ENCODE results near the gene FBN1. TPM values are rescaled to one million over a fixed set of nuclear protein-coding genes. Genes with fewer than 3 reads are reported as not detected.

FBN1 gene
- total RNA-seq, 1 experiment from 2014 or later, result 5.2 TPM

DNA sequence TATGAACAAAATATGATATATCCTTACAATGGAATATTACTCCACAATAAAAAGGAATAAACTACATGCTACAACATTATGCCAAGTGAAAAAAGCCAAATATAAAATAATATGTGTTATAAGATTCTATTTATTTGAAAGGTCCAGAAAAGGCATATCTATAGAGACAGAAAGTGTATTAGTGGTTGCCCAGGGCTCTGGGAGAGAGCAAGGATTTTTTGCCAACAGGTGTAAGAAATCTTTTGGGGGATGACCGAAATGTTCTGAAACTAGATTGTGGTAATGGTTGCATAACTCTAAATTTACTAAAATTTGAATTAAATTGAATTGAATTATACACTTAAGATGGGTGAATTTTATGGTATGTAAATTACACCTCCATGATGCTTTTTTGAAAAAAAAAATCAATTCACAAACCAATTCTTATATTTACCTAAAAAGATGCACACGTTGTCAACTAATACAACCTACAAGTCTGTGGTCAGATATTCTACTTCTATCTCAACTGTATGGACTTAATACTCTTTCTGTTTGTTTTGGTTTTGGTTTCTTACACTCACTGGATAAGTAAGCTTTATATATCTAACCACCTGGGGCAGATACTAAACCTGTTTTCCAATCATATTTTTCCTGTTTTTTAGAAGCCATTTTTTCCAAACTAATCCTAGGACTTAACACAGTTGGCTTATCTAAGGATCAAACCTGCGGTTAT lies 75.8 kb downstream of the FBN1 start (continued):
- TF ChIP-seq, protein P1, sequence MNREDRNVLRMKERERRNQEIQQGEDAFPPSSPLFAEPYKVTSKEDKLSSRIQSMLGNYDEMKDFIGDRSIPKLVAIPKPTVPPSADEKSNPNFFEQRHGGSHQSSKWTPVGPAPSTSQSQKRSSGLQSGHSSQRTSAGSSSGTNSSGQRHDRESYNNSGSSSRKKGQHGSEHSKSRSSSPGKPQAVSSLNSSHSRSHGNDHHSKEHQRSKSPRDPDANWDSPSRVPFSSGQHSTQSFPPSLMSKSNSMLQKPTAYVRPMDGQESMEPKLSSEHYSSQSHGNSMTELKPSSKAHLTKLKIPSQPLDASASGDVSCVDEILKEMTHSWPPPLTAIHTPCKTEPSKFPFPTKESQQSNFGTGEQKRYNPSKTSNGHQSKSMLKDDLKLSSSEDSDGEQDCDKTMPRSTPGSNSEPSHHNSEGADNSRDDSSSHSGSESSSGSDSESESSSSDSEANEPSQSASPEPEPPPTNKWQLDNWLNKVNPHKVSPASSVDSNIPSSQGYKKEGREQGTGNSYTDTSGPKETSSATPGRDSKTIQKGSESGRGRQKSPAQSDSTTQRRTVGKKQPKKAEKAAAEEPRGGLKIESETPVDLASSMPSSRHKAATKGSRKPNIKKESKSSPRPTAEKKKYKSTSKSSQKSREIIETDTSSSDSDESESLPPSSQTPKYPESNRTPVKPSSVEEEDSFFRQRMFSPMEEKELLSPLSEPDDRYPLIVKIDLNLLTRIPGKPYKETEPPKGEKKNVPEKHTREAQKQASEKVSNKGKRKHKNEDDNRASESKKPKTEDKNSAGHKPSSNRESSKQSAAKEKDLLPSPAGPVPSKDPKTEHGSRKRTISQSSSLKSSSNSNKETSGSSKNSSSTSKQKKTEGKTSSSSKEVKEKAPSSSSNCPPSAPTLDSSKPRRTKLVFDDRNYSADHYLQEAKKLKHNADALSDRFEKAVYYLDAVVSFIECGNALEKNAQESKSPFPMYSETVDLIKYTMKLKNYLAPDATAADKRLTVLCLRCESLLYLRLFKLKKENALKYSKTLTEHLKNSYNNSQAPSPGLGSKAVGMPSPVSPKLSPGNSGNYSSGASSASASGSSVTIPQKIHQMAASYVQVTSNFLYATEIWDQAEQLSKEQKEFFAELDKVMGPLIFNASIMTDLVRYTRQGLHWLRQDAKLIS (CRISPR knock-in tag; IDR thresholded peaks at IDR 0.05; ENCODE audit: borderline replicate concordance), result no peak
- TF ChIP-seq JUN (CRISPR knock-in tag; IDR thresholded peaks at IDR 0.05) (no peak), CBFB (CRISPR knock-in tag; IDR thresholded peaks at IDR 0.05; ENCODE audit: low read depth) (no peak), ZNF416 (CRISPR knock-in tag; IDR thresholded peaks at IDR 0.05) (no peak), ATF3 (CRISPR knock-in tag; conservative IDR thresholded peaks at IDR 0.05) (no peak), CTCF (IDR thresholded peaks at IDR 0.05) (no peak), ZNF423 (CRISPR knock-in tag; IDR thresholded peaks at IDR 0.05) (no peak), ZNF263 (CRISPR knock-in tag; IDR thresholded peaks at IDR 0.05; ENCODE audit: low read depth) (no peak), HMGA2 (CRISPR knock-in tag; IDR thresholded peaks at IDR 0.05) (no peak)

DNA sequence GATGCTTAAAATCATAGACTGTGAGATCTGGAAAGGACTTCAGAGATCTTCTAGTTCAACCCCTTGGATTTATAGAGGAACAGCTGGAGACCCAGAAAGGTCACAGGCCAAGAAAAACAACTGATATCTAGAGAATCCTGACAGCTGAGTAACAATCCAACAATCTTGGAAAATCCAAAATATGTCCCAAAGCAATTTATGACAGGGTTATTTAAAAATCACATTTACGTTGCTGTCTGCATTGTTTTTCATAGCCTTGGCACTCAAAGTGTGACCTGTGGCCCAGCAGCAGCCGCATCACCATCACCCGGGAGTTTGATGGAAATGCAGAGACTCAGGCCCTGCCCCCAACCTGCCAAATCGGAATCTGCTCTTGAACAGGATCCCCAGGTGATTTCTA lies 78.8 kb downstream of the FBN1 start:
- DNase-seq (ENCODE audit: low spot score), result no peak
- Mint-ChIP-seq H3K27ac (no peak overlapping the region), H3K9me3 (peaks cover 8% of the 10 kb centered on the region; the same call in 1 of the 2 replicates), H3K27me3 (ENCODE audit: low read depth) (no peaks in the 10 kb centered on the region), H3K4me1 (peaks cover 2% of the 10 kb centered on the region; the same call in 1 of the 2 replicates), H3K4me3 (no peak overlapping the region), H3K36me3 (no peaks in the 10 kb centered on the region)
- ChIA-PET CTCF (no interaction called here), POLR2A (no interaction called here)
- ATAC-seq, result 0 out of 2 replicates have a peak, but pooled peaks have one; percentile 26
- TF ChIP-seq HMGXB4 (CRISPR knock-in tag; IDR thresholded peaks at IDR 0.05) (no peak), SMAD4 (CRISPR knock-in tag; IDR thresholded peaks at IDR 0.05) (no peak), MLX (CRISPR knock-in tag; IDR thresholded peaks at IDR 0.05) (no peak), GRHL2 (CRISPR knock-in tag; IDR thresholded peaks at IDR 0.05; ENCODE audit: insufficient replicate concordance, severe bottlenecking) (no peak), SMAD3 (CRISPR knock-in tag; IDR thresholded peaks at IDR 0.05; ENCODE audit: borderline replicate concordance) (no peak), NFATC4 (CRISPR knock-in tag; IDR thresholded peaks at IDR 0.05) (no peak), TEAD4 (CRISPR knock-in tag; IDR thresholded peaks at IDR 0.05) (no peak), KAT7 (CRISPR knock-in tag; IDR thresholded peaks at IDR 0.05; ENCODE audit: borderline replicate concordance) (no peak), IRF2 (CRISPR knock-in tag; IDR thresholded peaks at IDR 0.05; ENCODE audit: borderline replicate concordance, low read depth) (no peak)
- TF ChIP-seq, protein P2, sequence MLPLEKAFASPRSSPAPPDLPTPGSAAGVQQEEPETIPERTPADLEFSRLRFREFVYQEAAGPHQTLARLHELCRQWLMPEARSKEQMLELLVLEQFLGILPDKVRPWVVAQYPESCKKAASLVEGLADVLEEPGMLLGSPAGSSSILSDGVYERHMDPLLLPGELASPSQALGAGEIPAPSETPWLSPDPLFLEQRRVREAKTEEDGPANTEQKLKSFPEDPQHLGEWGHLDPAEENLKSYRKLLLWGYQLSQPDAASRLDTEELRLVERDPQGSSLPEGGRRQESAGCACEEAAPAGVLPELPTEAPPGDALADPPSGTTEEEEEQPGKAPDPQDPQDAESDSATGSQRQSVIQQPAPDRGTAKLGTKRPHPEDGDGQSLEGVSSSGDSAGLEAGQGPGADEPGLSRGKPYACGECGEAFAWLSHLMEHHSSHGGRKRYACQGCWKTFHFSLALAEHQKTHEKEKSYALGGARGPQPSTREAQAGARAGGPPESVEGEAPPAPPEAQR (CRISPR knock-in tag; IDR thresholded peaks at IDR 0.05), result no peak
- TF ChIP-seq, protein P3, sequence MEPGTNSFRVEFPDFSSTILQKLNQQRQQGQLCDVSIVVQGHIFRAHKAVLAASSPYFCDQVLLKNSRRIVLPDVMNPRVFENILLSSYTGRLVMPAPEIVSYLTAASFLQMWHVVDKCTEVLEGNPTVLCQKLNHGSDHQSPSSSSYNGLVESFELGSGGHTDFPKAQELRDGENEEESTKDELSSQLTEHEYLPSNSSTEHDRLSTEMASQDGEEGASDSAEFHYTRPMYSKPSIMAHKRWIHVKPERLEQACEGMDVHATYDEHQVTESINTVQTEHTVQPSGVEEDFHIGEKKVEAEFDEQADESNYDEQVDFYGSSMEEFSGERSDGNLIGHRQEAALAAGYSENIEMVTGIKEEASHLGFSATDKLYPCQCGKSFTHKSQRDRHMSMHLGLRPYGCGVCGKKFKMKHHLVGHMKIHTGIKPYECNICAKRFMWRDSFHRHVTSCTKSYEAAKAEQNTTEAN (CRISPR knock-in tag; IDR thresholded peaks at IDR 0.05), result no peak
- TF ChIP-seq, protein P4, sequence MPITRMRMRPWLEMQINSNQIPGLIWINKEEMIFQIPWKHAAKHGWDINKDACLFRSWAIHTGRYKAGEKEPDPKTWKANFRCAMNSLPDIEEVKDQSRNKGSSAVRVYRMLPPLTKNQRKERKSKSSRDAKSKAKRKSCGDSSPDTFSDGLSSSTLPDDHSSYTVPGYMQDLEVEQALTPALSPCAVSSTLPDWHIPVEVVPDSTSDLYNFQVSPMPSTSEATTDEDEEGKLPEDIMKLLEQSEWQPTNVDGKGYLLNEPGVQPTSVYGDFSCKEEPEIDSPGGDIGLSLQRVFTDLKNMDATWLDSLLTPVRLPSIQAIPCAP (CRISPR knock-in tag; IDR thresholded peaks at IDR 0.05), result no peak

Measured in WTC11 (cell line).